Stimulated activated CD8-positive, alpha-beta memory T cell treated with anti-CD3 and anti-CD28 coated beads, Interleukin-7, amount 100 ng/mL, for 48 hours (primary cell): ENCODE data around the gene DCXR.

Experiments used
- DNase-seq, 2 donors: peaks; one replicate each; pipeline ENCODE4 v3.0.0-alpha.2; 2020; ENCODE audit warnings: low read depth in 1 of 2; ENCODE audit errors: extremely low read depth in 1 of 2

The DCXR gene

GRCh38 chr17:82013772-82014321 lies 23.6 kb downstream of the DCXR start:
- no peak for DNase-seq

- DNase-seq: no peak
Measured at GRCh38 chr17:82013341-82013740, 24.2 kb downstream of the DCXR start.

- DNase-seq: no peak
Measured at GRCh38 chr17:82012640-82013295, 24.7 kb downstream of the DCXR start.

GRCh38 chr17:82012261-82012639 lies 25.2 kb downstream of the DCXR start:
- DNase-seq: no peak

- DNase-seq: no peak
Measured at GRCh38 chr17:82011617-82012187, 25.8 kb downstream of the DCXR start.

GRCh38 chr17:82010575-82011525 lies 26.6 kb downstream of the DCXR start:
- no peak for DNase-seq

GRCh38 chr17:82009413-82009812 lies 28.1 kb downstream of the DCXR start:
- no peak for DNase-seq

GRCh38 chr17:82008941-82009405 lies 28.5 kb downstream of the DCXR start:
- DNase-seq: no peak

- no peak for DNase-seq
Measured at GRCh38 chr17:82008258-82008940, 29.1 kb downstream of the DCXR start.

- DNase-seq: no peak
Measured at GRCh38 chr17:82007495-82008257, 29.8 kb downstream of the DCXR start.

- no peak for DNase-seq
Measured at GRCh38 chr17:82007228-82007494, 30.3 kb downstream of the DCXR start.

- no peak for DNase-seq
Measured at GRCh38 chr17:82006468-82007227, 30.8 kb downstream of the DCXR start.

- DNase-seq: no peak
Measured at GRCh38 chr17:82005701-82006348, 31.7 kb downstream of the DCXR start.

- DNase-seq: no peak
Measured at GRCh38 chr17:82004517-82005455, 32.7 kb downstream of the DCXR start.

GRCh38 chr17:82003411-82004381 lies 33.8 kb downstream of the DCXR start:
- no peak for DNase-seq

- no peak for DNase-seq
Measured at GRCh38 chr17:82001571-82002056, 35.9 kb downstream of the DCXR start.
